Measurements from ENCODE around the gene MSTN. TPM values are rescaled to one million over a fixed set of nuclear protein-coding genes. Genes with fewer than 3 reads are reported as not detected.
"Not testable (repeated sequence)": the region's sequence is repeated elsewhere in the genome, so short reads cannot be mapped to it uniquely, and the experiment has no call there.

The MSTN gene
- total and polyA plus RNA-seq, 8 donors = 0.08 to 0.66 (median 0.09) TPM; not detected in 3

- FAIRE-seq = no peak
- Histone ChIP-seq H3K4me1 (no peaks in the 10 kb centered on the region), H3K27ac (no peak overlapping the region), H3K4me3 (no peak overlapping the region), H3K36me3 (no peaks in the 10 kb centered on the region), H3K27me3 (no peaks in the 10 kb centered on the region), H3K9me3 (no peaks in the 10 kb centered on the region)
- no peak for DNase-seq
- TF ChIP-seq CTCF (IDR thresholded peaks at IDR 0.05) = no peak
- intact Hi-C loops (cut with DNase I) = no loop called here
- no peak for ATAC-seq
Measured at GRCh38 chr2:190050001-190050400, 12.5 kb downstream of the MSTN start.

GRCh38 chr2:190044866-190045265 lies 17.7 kb downstream of the MSTN start:
- intact Hi-C loops (cut with DNase I) = no loop called here
- H3K27me3 ChIP-seq = no peaks in the 10 kb centered on the region
- H3K27ac ChIP-seq = no peak overlapping the region
- no peak overlapping the region for H3K4me3 ChIP-seq
- no peak for FAIRE-seq
- ATAC-seq = no peak
- H3K36me3 ChIP-seq = no peaks in the 10 kb centered on the region
- no peak for DNase-seq
- no peaks in the 10 kb centered on the region for H3K9me3 ChIP-seq
- no peaks in the 10 kb centered on the region for H3K4me1 ChIP-seq
- 94 to 100% methylated on average over 2 of the region's 2 CpGs for WGBS, 2 donors
- TF ChIP-seq CTCF (IDR thresholded peaks at IDR 0.05) = no peak

GRCh38 chr2:190043441-190043840 lies 19.1 kb downstream of the MSTN start:
- FAIRE-seq = no peak
- ATAC-seq = no peak
- no peak for TF ChIP-seq CTCF (IDR thresholded peaks at IDR 0.05)
- no peak for DNase-seq
- Histone ChIP-seq H3K27ac (no peak overlapping the region), H3K36me3 (no peaks in the 10 kb centered on the region), H3K4me1 (no peaks in the 10 kb centered on the region), H3K27me3 (no peaks in the 10 kb centered on the region), H3K4me3 (no peak overlapping the region), H3K9me3 (no peaks in the 10 kb centered on the region)
- intact Hi-C loops (cut with DNase I) = no loop called here
- WGBS, 2 donors = 78 to 84% methylated on average over 3 of the region's 3 CpGs

GRCh38 chr2:190036071-190036470 lies 26.5 kb downstream of the MSTN start:
- no peak for DNase-seq
- H3K4me1 ChIP-seq = no peaks in the 10 kb centered on the region
- FAIRE-seq = no peak
- no peak overlapping the region for H3K4me3 ChIP-seq
- H3K36me3 ChIP-seq = no peaks in the 10 kb centered on the region
- no peak overlapping the region for H3K27ac ChIP-seq
- no peak for TF ChIP-seq CTCF (IDR thresholded peaks at IDR 0.05)
- H3K27me3 ChIP-seq = no peaks in the 10 kb centered on the region
- no peaks in the 10 kb centered on the region for H3K9me3 ChIP-seq
- no peak for ATAC-seq
- 76 to 91% methylated on average over 2 of the region's 2 CpGs for WGBS, 2 donors
- intact Hi-C loops (cut with DNase I) = no loop called here

GRCh38 chr2:190034417-190034816 lies 28.1 kb downstream of the MSTN start:
- not testable (repeated sequence) for ATAC-seq, FAIRE-seq
- 94% methylated on average over 10 of the region's 10 CpGs for WGBS, 2 donors

More at GRCh38 chr2:190034417-190034816, 28.1 kb downstream of the MSTN start:
- H3K27me3 ChIP-seq; intact Hi-C loops (cut with DNase I); H3K4me1 ChIP-seq; H3K9me3 ChIP-seq; H3K4me3 ChIP-seq; DNase-seq; H3K27ac ChIP-seq; H3K36me3 ChIP-seq: not testable (repeated sequence)
